A673 (cell line): ENCODE data around the gene DNAH5. TPM values are rescaled to one million over a fixed set of nuclear protein-coding genes. Genes with fewer than 3 reads are reported as not detected.

Experiments used
- BruUV-seq: library from RNA; stranded (reverse); fragments of 400-500 nt; replicated peaks from 2 replicates; lab custom pipeline; 2021; lab: Mats Ljungman, UMichigan
- CTCF ChIA-PET: fragments of 300-600 bp; sonication (Branson Sonifier 250); formaldehyde crosslinking; loops from one replicate; lab custom pipeline; 2022; ENCODE audit warnings: antibody characterized with exemption; lab: Charles Lee
- POLR2A ChIA-PET: fragments of 300-600 bp; sonication (Branson Sonifier 250); formaldehyde crosslinking; loops from one replicate; lab custom pipeline; 2022; ENCODE audit warnings: antibody characterized with exemption; ENCODE audit not compliant: low non-redundant PET; lab: Charles Lee
- DNase-seq: peaks from one replicate; pipeline ENCODE4 v3.0.0-alpha.2; 2015; ENCODE audit warnings: low spot score
- H3K27ac ChIP-seq: fragments of 200-600 bp; sonication (generic); 2 replicates; pipeline ENCODE4 v1.5.1; 2016; ENCODE audit warnings: mixed run types, low read depth, mild to moderate bottlenecking, mixed read lengths, antibody characterized with exemption, low read length; ENCODE audit not compliant: poor library complexity, severe bottlenecking
- H3K27me3 ChIP-seq: fragments of 200-600 bp; sonication (generic); replicated peaks from 2 replicates; pipeline ENCODE4 v1.6.1; 2017; ENCODE audit warnings: mixed run types, low read depth, mild to moderate bottlenecking, mixed read lengths, antibody characterized with exemption, low read length; ENCODE audit not compliant: insufficient read depth, poor library complexity
- H3K36me3 ChIP-seq: fragments of 200-600 bp; sonication (generic); 2 replicates; pipeline ENCODE4 v1.6.1; 2016; ENCODE audit warnings: mixed run types, mild to moderate bottlenecking, mixed read lengths, antibody characterized with exemption, low read length; ENCODE audit not compliant: insufficient read depth, poor library complexity, severe bottlenecking
- H3K4me1 ChIP-seq: fragments of 200-600 bp; sonication (generic); 2 replicates; pipeline ENCODE4 v1.6.1; 2017; ENCODE audit warnings: mixed run types, mild to moderate bottlenecking, mixed read lengths, antibody characterized with exemption, low read length; ENCODE audit not compliant: insufficient read depth, poor library complexity, severe bottlenecking
- H3K4me3 ChIP-seq: fragments of 200-600 bp; sonication (generic); 2 replicates; pipeline ENCODE4 v1.5.1; 2016; ENCODE audit warnings: low read depth, mixed run types, mild to moderate bottlenecking, mixed read lengths, low read length; ENCODE audit not compliant: poor library complexity, severe bottlenecking
- H3K9me3 ChIP-seq: fragments of 200-600 bp; sonication (generic); 2 replicates; pipeline ENCODE4 v1.6.1; 2016; ENCODE audit warnings: mixed run types, low read depth, mild to moderate bottlenecking, mixed read lengths, antibody characterized with exemption, low read length; ENCODE audit not compliant: poor library complexity, severe bottlenecking
- EZH2 ChIP-seq: fragments of 200-600 bp; sonication (generic); IDR thresholded peaks from 2 replicates; pipeline ENCODE4 v1.6.1; 2017; ENCODE audit warnings: borderline replicate concordance, low read depth, mild to moderate bottlenecking, mixed read lengths, antibody characterized with exemption, low read length; ENCODE audit not compliant: poor library complexity, severe bottlenecking
- intact Hi-C: fragments of 100-400 bp; cut with micrococcal nuclease; formaldehyde crosslinking; loops from one replicate; pipeline ENCODE4 v1.10.0; 2022; ENCODE audit not compliant: unreplicated experiment
- total RNA-seq: library from RNA; stranded (reverse); gene quantifications from 2 replicates; pipeline ENCODE4 v1.2.3, GENCODE V29; 2021
- TF ChIP-seq, protein P1 (sequence below): fragments of 300-800, 200-600 bp; sonication (generic); conservative IDR thresholded peaks from 2 replicates; pipeline ENCODE4 v1.5.1; 2017; ENCODE audit warnings: low read depth, mild to moderate bottlenecking, antibody characterized with exemption, low read length, moderate library complexity, mixed read lengths

The DNAH5 gene
- total RNA-seq, 1 experiment from 2014 or later, result not detected

- no TSS peak for BruUV-seq
Observed at GRCh38 chr5:13783726-13784125, 160.8 kb downstream of the DNAH5 start.

GRCh38 chr5:13780081-13780480, 164.4 kb downstream of the DNAH5 start:
- no peak overlapping the region for H3K4me3 ChIP-seq
- no TSS peak for BruUV-seq
- H3K27ac ChIP-seq, result no peak overlapping the region
- H3K4me1 ChIP-seq, result no peaks in the 10 kb centered on the region
- no peak for DNase-seq
- CTCF ChIA-PET, result no interaction called here
- H3K9me3 ChIP-seq, result no peaks in the 10 kb centered on the region
- POLR2A ChIA-PET, result no interaction called here
- no peaks in the 10 kb centered on the region for H3K36me3 ChIP-seq
- H3K27me3 ChIP-seq, result peaks cover 14% of the 10 kb centered on the region
- intact Hi-C loops, result no loop called here
- TF ChIP-seq, protein P1, sequence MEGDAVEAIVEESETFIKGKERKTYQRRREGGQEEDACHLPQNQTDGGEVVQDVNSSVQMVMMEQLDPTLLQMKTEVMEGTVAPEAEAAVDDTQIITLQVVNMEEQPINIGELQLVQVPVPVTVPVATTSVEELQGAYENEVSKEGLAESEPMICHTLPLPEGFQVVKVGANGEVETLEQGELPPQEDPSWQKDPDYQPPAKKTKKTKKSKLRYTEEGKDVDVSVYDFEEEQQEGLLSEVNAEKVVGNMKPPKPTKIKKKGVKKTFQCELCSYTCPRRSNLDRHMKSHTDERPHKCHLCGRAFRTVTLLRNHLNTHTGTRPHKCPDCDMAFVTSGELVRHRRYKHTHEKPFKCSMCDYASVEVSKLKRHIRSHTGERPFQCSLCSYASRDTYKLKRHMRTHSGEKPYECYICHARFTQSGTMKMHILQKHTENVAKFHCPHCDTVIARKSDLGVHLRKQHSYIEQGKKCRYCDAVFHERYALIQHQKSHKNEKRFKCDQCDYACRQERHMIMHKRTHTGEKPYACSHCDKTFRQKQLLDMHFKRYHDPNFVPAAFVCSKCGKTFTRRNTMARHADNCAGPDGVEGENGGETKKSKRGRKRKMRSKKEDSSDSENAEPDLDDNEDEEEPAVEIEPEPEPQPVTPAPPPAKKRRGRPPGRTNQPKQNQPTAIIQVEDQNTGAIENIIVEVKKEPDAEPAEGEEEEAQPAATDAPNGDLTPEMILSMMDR, result no peak
- no peak for TF ChIP-seq EZH2

More at GRCh38 chr5:13783726-13784125, 160.8 kb downstream of the DNAH5 start:
- no peaks in the 10 kb centered on the region for H3K9me3 ChIP-seq
- POLR2A ChIA-PET, result no interaction called here
- CTCF ChIA-PET, result no interaction called here
- H3K27me3 ChIP-seq, result no peaks in the 10 kb centered on the region
- no peak for TF ChIP-seq EZH2
- TF ChIP-seq, protein P1, result no peak
- H3K4me3 ChIP-seq, result no peak overlapping the region
- DNase-seq, result no peak
- intact Hi-C loops, result no loop called here
- no peak overlapping the region for H3K27ac ChIP-seq
- H3K36me3 ChIP-seq, result no peaks in the 10 kb centered on the region
- no peaks in the 10 kb centered on the region for H3K4me1 ChIP-seq

- no peaks in the 10 kb centered on the region for H3K36me3 ChIP-seq
- TF ChIP-seq, protein P1, result no peak
- no peak for TF ChIP-seq EZH2
- H3K9me3 ChIP-seq, result no peaks in the 10 kb centered on the region
- no peaks in the 10 kb centered on the region for H3K4me1 ChIP-seq
- CTCF ChIA-PET, result no interaction called here
- H3K27ac ChIP-seq, result no peak overlapping the region
- intact Hi-C loops, result no loop called here
- POLR2A ChIA-PET, result no interaction called here
- no TSS peak for BruUV-seq
- no peak for DNase-seq
- H3K4me3 ChIP-seq, result no peak overlapping the region
- H3K27me3 ChIP-seq, result peaks cover 14% of the 10 kb centered on the region
Observed at GRCh38 chr5:13773649-13774048, 170.8 kb downstream of the DNAH5 start.
